AG09309 (cell line): ENCODE measurements around the gene CELF2.

Source experiments
- DNase-seq: peaks from one replicate; pipeline ENCODE4 v3.0.0-alpha.2; 2010; ENCODE audit warnings: low read depth
- H3K4me3 ChIP-seq: 2 replicates; pipeline ENCODE4 v1.5.1; 2011; ENCODE audit warnings: mild to moderate bottlenecking, low read depth, low read length, moderate library complexity; ENCODE audit not compliant: control insufficient read depth
- CTCF ChIP-seq: IDR thresholded peaks from 2 replicates; pipeline ENCODE4 v1.5.1; 2011; ENCODE audit warnings: mild to moderate bottlenecking, low read depth, low read length, inconsistent platforms; ENCODE audit not compliant: insufficient read depth, control insufficient read depth; ENCODE audit errors: missing control alignments

Gene CELF2

GRCh38 chr10:11131112-11131639 is 113.5 kb downstream of the CELF2 start:
- DNase-seq, result no peak
- no peak overlapping the region for H3K4me3 ChIP-seq
- no peak for TF ChIP-seq CTCF

- no peak for TF ChIP-seq CTCF
- H3K4me3 ChIP-seq, result no peak overlapping the region
- no peak for DNase-seq
These were observed 116.7 kb downstream of the CELF2 start for GRCh38 chr10:11134411-11134810.

GRCh38 chr10:11135709-11136108 is 118.0 kb downstream of the CELF2 start:
- H3K4me3 ChIP-seq, result no peak overlapping the region
- no peak for TF ChIP-seq CTCF
- DNase-seq, result no peak

- no peak for TF ChIP-seq CTCF
- DNase-seq, result no peak
- no peak overlapping the region for H3K4me3 ChIP-seq
These were observed 120.8 kb downstream of the CELF2 start for GRCh38 chr10:11138314-11139033.

- no peak for TF ChIP-seq CTCF
- DNase-seq, result no peak
- no peak overlapping the region for H3K4me3 ChIP-seq
These were observed 123.3 kb downstream of the CELF2 start for GRCh38 chr10:11140963-11141362.

- H3K4me3 ChIP-seq, result no peak overlapping the region
- no peak for TF ChIP-seq CTCF
- no peak for DNase-seq
These were observed 124.0 kb downstream of the CELF2 start for GRCh38 chr10:11141571-11142091.
